Neural progenitor cell (in vitro differentiated cells): Measurements from ENCODE around the gene TMEM39A. TPM values are rescaled to one million over a fixed set of nuclear protein-coding genes. Genes with fewer than 3 reads are reported as not detected.

Source experiments
- DNase-seq: peaks from one replicate; pipeline ENCODE4 v3.0.0-alpha.2; 2016; ENCODE audit warnings: low spot score
- H2AFZ ChIP-seq: fragments of 200-600 bp; sonication (generic); replicated peaks from 2 replicates; pipeline ENCODE4 v1.6.1; 2016; ENCODE audit warnings: antibody characterized with exemption
- H3F3A ChIP-seq: fragments of 200-600 bp; sonication (generic); 2 replicates; pipeline ENCODE4 v1.6.1; 2016; ENCODE audit warnings: antibody characterized with exemption, low read depth
- H3K27ac ChIP-seq: fragments of 200-600 bp; sonication (generic); 2 replicates; pipeline ENCODE4 v1.5.1; 2016; ENCODE audit warnings: mild to moderate bottlenecking
- H3K27me3 ChIP-seq: fragments of 200-600 bp; sonication (generic); 2 replicates; pipeline ENCODE4 v1.6.1; 2016; ENCODE audit warnings: mild to moderate bottlenecking, moderate library complexity
- H3K36me3 ChIP-seq: fragments of 200-600 bp; sonication (generic); 2 replicates; pipeline ENCODE4 v1.5.1; 2016
- H3K4me1 ChIP-seq: fragments of 200-600 bp; sonication (generic); 2 replicates; pipeline ENCODE4 v1.6.1; 2016; ENCODE audit warnings: mixed run types
- H3K4me2 ChIP-seq: fragments of 200-600 bp; sonication (generic); 2 replicates; pipeline ENCODE4 v1.6.1; 2016
- H3K4me3 ChIP-seq: fragments of 200-600 bp; sonication (generic); 2 replicates; pipeline ENCODE4 v1.5.1; 2016
- H3K79me2 ChIP-seq: fragments of 200-600 bp; sonication (generic); 2 replicates; pipeline ENCODE4 v1.6.1; 2016; ENCODE audit warnings: low read depth
- H3K9ac ChIP-seq: fragments of 200-600 bp; sonication (generic); 2 replicates; pipeline ENCODE4 v1.6.1; 2016
- H3K9me3 ChIP-seq: fragments of 200-600 bp; sonication (generic); 2 replicates; pipeline ENCODE4 v1.5.1; 2016; ENCODE audit warnings: low read depth
- H4K20me1 ChIP-seq: fragments of 200-600 bp; sonication (generic); 2 replicates; pipeline ENCODE4 v1.6.1; 2016; ENCODE audit warnings: low read depth
- H3K27ac Mint-ChIP-seq: 3 replicates; pipeline ENCODE4 v1.8.0; 2021; ENCODE audit warnings: mixed read lengths
- H3K27me3 Mint-ChIP-seq: 2 replicates; pipeline ENCODE4 v1.8.0; 2022; ENCODE audit warnings: low read depth, mild to moderate bottlenecking, inconsistent platforms, moderate library complexity, mixed read lengths; ENCODE audit not compliant: insufficient read depth
- H3K36me3 Mint-ChIP-seq: 3 replicates; pipeline ENCODE4 v1.8.0; 2021; ENCODE audit warnings: mixed read lengths
- H3K4me1 Mint-ChIP-seq: 3 replicates; pipeline ENCODE4 v1.8.0; 2021; ENCODE audit warnings: mixed read lengths
- H3K4me3 Mint-ChIP-seq: 3 replicates; pipeline ENCODE4 v1.8.0; 2021; ENCODE audit warnings: mild to moderate bottlenecking, moderate library complexity, mixed read lengths
- H3K9me3 Mint-ChIP-seq: 3 replicates; pipeline ENCODE4 v1.8.0; 2020; ENCODE audit warnings: mixed read lengths
- CTCF ChIP-seq: fragments of 200-600 bp; sonication (generic); IDR thresholded peaks from 2 replicates; pipeline ENCODE4 v1.5.1; 2017; ENCODE audit warnings: antibody characterized with exemption, mild to moderate bottlenecking
- EZH2 ChIP-seq: fragments of 200-600 bp; sonication (generic); IDR thresholded peaks from 2 replicates; pipeline ENCODE4 v1.6.1; 2017; ENCODE audit warnings: antibody characterized with exemption, mild to moderate bottlenecking, moderate library complexity
- EZH2phosphoT487 ChIP-seq: fragments of 200-600 bp; sonication (generic); IDR thresholded peaks from 2 replicates; pipeline ENCODE4 v1.6.1; 2017; ENCODE audit warnings: antibody characterized with exemption
- total RNA-seq: library from RNA; depleted of rRNA; stranded (reverse); fragments of >200 nt; gene quantifications from 2 replicates; pipeline ENCODE4 v1.2.3, GENCODE V29; 2015; ENCODE audit warnings: low replicate concordance

The TMEM39A gene
- total RNA-seq, result 41.2 and 43.0 TPM in 2 replicates

- no peak within 1 kb of the TSS for H3K27ac ChIP-seq
- no peaks in the 10 kb centered on the region for H4K20me1 ChIP-seq
- peaks cover 38% of the 10 kb centered on the region for H3K79me2 ChIP-seq
- peak within 1 kb of the TSS; percentile 95 for H3K27ac Mint-ChIP-seq
- H3K4me2 ChIP-seq, result peak within 1 kb of the TSS; percentile 93
- H3K9me3 Mint-ChIP-seq, result no peaks in the 10 kb centered on the region
- H3K4me3 Mint-ChIP-seq, result peak within 1 kb of the TSS; percentile 99
- H3K9ac ChIP-seq, result peak within 1 kb of the TSS; percentile 83
- peak; percentile 99 for DNase-seq
- peaks cover 12% of the 10 kb centered on the region for H3K36me3 ChIP-seq
- peak within 1 kb of the TSS; percentile 77 for H2AFZ ChIP-seq
- H3K4me3 ChIP-seq, result peak within 1 kb of the TSS; percentile 85
- peaks cover 6% of the 10 kb centered on the region for H3F3A ChIP-seq
- no peaks in the 10 kb centered on the region for H3K9me3 ChIP-seq
- H3K27me3 Mint-ChIP-seq, result peaks cover 3% of the 10 kb centered on the region
- no peaks in the 10 kb centered on the region for H3K27me3 ChIP-seq
- peaks cover 11% of the 10 kb centered on the region for H3K4me1 ChIP-seq
- TF ChIP-seq CTCF (no peak), EZH2phosphoT487 (no peak), EZH2 (no peak)
- H3K36me3 Mint-ChIP-seq, result peaks cover 13% of the 10 kb centered on the region
- peaks cover 31% of the 10 kb centered on the region for H3K4me1 Mint-ChIP-seq
Observed at GRCh38 chr3:119463171-119464169, at the start of gene TMEM39A. Gene TMEM39A (minus strand): TSS chr3:119463615. CDS start chr3:119462074, 1,541 bp downstream.

GRCh38 chr3:119510690-119511089 lies 47.3 kb upstream of the TMEM39A start:
- Mint-ChIP-seq H3K4me1 (no peaks in the 10 kb centered on the region), H3K9me3 (no peaks in the 10 kb centered on the region), H3K36me3 (peaks cover 15% of the 10 kb centered on the region), H3K27me3 (no peaks in the 10 kb centered on the region), H3K4me3 (no peak overlapping the region), H3K27ac (no peak overlapping the region)
- Histone ChIP-seq H3K79me2 (no peaks in the 10 kb centered on the region), H3K4me1 (no peaks in the 10 kb centered on the region), H3K36me3 (peaks cover 12% of the 10 kb centered on the region), H3K4me3 (no peak overlapping the region), H2AFZ (no peak overlapping the region), H3K27me3 (no peaks in the 10 kb centered on the region), H3K9me3 (no peaks in the 10 kb centered on the region), H3F3A (no peaks in the 10 kb centered on the region), H4K20me1 (peaks cover 10% of the 10 kb centered on the region), H3K4me2 (no peak overlapping the region), H3K9ac (no peak overlapping the region), H3K27ac (no peak overlapping the region)
- no peak for DNase-seq
- TF ChIP-seq CTCF (no peak), EZH2 (no peak), EZH2phosphoT487 (no peak)

GRCh38 chr3:119508172-119508845 lies 44.9 kb upstream of the TMEM39A start:
- no peak overlapping the region for H3K27ac ChIP-seq
- peaks cover 12% of the 10 kb centered on the region for H3K36me3 Mint-ChIP-seq

More at GRCh38 chr3:119508172-119508845, 44.9 kb upstream of the TMEM39A start:
- Histone ChIP-seq H3K4me3 (no peak overlapping the region), H3K79me2 (no peaks in the 10 kb centered on the region), H3F3A (no peaks in the 10 kb centered on the region), H4K20me1 (peaks cover 10% of the 10 kb centered on the region), H2AFZ (no peak overlapping the region), H3K4me2 (no peak overlapping the region), H3K9ac (no peak overlapping the region), H3K4me1 (no peaks in the 10 kb centered on the region), H3K27me3 (no peaks in the 10 kb centered on the region), H3K9me3 (no peaks in the 10 kb centered on the region), H3K36me3 (no peaks in the 10 kb centered on the region)
- no peak for DNase-seq
- H3K9me3 Mint-ChIP-seq, result no peaks in the 10 kb centered on the region
- H3K4me1 Mint-ChIP-seq, result no peaks in the 10 kb centered on the region
- H3K4me3 Mint-ChIP-seq, result no peak overlapping the region
- TF ChIP-seq EZH2 (no peak), CTCF (no peak), EZH2phosphoT487 (no peak)
- no peaks in the 10 kb centered on the region for H3K27me3 Mint-ChIP-seq
- H3K27ac Mint-ChIP-seq, result no peak overlapping the region
